ENCODE data around the gene AAGAB. TPM values are rescaled to one million over a fixed set of nuclear protein-coding genes. Genes with fewer than 3 reads are reported as not detected.

AAGAB gene
- total RNA-seq, 4 donors from 2014 or later, result 19.1 to 36.5 (median 27.6) TPM

DNA sequence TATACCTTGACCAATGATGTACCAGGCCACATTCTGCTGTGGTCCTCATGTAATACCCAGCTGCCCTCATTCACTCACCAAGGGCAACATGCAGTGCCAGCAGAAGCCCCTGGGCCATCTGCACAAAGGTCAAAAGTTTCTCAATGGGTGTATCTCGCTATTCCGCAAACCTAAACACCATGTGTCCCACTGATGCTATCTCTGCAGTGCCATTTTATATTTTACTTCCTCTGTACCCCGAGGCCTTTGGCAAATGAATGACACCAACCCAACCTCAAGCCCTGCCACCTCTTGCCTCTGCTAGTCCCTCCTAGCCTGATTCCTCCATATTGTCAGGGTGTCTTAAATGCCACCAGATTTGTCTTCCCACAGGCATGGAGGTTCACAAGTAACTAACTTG, 59.2 kb downstream of the AAGAB start:
- H3K9me3 ChIP-seq, result no peaks in the 10 kb centered on the region
- H3K27ac ChIP-seq, result peak overlapping the region in 3 of 4 donors; percentile 49 to 83 (median 73)
- ATAC-seq, result no peak
- H3K36me3 ChIP-seq, result peaks cover 0 to 23% of the 10 kb centered on the region in 2 donors
- TF ChIP-seq POLR2AphosphoS5 (IDR thresholded peaks at IDR 0.05), result no peak
- no peak for TF ChIP-seq EP300 (IDR thresholded peaks at IDR 0.05)
- no peak overlapping the region for H3K4me3 ChIP-seq
- no peaks in the 10 kb centered on the region for H3K27me3 ChIP-seq
- peaks cover 3 to 58% (median 21%) of the 10 kb centered on the region in 3 donors for H3K4me1 ChIP-seq
- 90 to 100% methylated on average over 3 of the region's 3 CpGs for WGBS, 2 donors (ENCODE audit: low coverage in 1 of 2)

DNA sequence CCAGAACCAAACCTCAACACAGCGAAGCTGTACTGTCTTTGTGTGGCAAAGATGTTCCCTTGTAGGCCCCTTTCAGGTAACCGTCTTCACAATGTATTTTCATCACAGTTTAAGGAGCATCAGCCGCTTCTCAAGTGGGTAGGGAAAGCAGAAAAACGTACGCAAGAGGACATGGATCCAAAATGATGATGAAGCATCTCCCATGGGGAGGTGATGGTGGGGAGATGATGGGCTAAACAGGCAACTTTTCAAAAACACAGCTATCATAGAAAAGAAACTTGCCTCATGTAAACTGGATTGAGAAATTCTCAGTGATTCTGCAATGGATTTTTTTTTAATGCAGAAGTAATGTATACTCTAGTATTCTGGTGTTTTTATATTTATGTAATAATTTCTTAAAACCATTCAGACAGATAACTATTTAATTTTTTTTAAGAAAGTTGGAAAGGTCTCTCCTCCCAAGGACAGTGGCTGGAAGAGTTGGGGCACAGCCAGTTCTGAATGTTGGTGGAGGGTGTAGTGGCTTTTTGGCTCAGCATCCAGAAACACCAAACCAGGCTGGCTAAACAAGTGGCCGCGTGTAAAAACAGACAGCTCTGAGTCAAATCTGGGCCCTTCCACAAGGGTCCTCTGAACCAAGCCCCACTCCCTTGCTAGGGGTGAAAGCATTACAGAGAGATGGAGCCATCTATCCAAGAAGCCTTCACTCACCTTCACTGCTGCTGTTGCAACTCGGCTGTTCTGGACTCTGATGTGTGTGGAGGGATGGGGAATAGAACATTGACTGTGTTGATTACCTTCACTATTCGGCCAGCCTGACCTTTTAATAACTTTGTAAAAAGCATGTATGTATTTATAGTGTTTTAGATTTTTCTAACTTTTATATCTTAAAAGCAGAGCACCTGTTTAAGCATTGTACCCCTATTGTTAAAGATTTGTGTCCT, 60.0 kb downstream of the AAGAB start:
- TF ChIP-seq EP300 (IDR thresholded peaks at IDR 0.05) (no peak), POLR2AphosphoS5 (IDR thresholded peaks at IDR 0.05) (no peak), POLR2A (IDR thresholded peaks at IDR 0.05) (no peak)
- TF ChIP-seq, protein P1, sequence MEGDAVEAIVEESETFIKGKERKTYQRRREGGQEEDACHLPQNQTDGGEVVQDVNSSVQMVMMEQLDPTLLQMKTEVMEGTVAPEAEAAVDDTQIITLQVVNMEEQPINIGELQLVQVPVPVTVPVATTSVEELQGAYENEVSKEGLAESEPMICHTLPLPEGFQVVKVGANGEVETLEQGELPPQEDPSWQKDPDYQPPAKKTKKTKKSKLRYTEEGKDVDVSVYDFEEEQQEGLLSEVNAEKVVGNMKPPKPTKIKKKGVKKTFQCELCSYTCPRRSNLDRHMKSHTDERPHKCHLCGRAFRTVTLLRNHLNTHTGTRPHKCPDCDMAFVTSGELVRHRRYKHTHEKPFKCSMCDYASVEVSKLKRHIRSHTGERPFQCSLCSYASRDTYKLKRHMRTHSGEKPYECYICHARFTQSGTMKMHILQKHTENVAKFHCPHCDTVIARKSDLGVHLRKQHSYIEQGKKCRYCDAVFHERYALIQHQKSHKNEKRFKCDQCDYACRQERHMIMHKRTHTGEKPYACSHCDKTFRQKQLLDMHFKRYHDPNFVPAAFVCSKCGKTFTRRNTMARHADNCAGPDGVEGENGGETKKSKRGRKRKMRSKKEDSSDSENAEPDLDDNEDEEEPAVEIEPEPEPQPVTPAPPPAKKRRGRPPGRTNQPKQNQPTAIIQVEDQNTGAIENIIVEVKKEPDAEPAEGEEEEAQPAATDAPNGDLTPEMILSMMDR (IDR thresholded peaks at IDR 0.05), result no peak
- Histone ChIP-seq H3K4me3 (no peak overlapping the region), H3K4me1 (peaks cover 3 to 58% (median 26%) of the 10 kb centered on the region in 3 donors), H3K27me3 (no peaks in the 10 kb centered on the region), H3K36me3 (peaks cover 0 to 31% of the 10 kb centered on the region in 2 donors), H3K27ac (peak overlapping the region in 3 of 4 donors; percentile 67 to 83 (median 73)), H3K9me3 (no peaks in the 10 kb centered on the region)
- peak; percentile 50 for ATAC-seq
- WGBS, 2 donors (ENCODE audit: low coverage in 1 of 2), result 60 to 76% methylated on average over 6 to 7 of the region's 9 CpGs

DNA sequence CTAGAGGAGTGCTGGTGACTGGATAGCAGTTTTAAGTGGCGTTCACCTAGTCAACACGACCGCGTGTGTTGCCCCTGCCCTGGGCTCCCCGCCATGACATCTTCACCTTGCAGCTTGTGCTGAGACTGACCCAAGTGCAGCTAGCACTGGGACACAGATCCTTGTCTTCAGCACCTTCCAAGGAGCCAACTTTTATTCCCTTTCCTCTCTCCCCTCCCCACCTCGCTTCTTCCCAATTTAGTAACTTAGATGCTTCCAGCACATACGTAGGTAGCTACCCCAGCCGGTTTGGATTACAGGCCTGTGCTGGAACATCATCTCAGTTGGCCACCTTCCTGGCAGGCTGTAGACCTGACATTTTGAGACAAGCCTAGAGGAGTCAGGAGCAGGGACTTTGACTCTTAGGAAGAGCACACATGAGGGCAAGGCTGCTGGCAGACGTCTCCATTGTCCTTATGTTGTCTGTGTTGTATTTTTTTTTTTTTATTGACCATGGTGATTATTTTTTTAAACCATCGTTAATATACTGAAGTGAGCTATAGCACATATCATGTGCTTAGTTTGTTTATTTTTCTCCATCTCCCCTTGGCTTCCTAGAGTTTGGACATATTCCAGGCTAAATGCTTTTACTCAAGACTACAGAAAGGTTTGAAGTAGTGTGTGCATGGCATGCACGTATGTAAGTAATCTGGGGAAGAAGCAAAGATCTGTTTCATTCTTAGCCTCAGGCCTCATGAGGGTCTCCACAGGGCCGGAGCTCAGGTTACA, 61.1 kb downstream of the AAGAB start:
- whole genome bisulfite sequencing, 2 donors (ENCODE audit: low coverage in 1 of 2), result 42 to 45% methylated on average over 8 to 12 of the region's 12 CpGs
- peak; percentile 18 for ATAC-seq
- Histone ChIP-seq H3K27me3 (no peaks in the 10 kb centered on the region), H3K4me1 (peaks cover 3 to 67% (median 35%) of the 10 kb centered on the region in 3 donors), H3K4me3 (no peak overlapping the region), H3K9me3 (no peaks in the 10 kb centered on the region), H3K36me3 (peaks cover 0 to 42% of the 10 kb centered on the region in 2 donors), H3K27ac (peak overlapping the region in 3 of 4 donors; percentile 67 to 83 (median 73))
- TF ChIP-seq POLR2A (IDR thresholded peaks at IDR 0.05) (no peak), POLR2AphosphoS5 (IDR thresholded peaks at IDR 0.05) (peak; percentile 32), EP300 (IDR thresholded peaks at IDR 0.05) (no peak)

DNA sequence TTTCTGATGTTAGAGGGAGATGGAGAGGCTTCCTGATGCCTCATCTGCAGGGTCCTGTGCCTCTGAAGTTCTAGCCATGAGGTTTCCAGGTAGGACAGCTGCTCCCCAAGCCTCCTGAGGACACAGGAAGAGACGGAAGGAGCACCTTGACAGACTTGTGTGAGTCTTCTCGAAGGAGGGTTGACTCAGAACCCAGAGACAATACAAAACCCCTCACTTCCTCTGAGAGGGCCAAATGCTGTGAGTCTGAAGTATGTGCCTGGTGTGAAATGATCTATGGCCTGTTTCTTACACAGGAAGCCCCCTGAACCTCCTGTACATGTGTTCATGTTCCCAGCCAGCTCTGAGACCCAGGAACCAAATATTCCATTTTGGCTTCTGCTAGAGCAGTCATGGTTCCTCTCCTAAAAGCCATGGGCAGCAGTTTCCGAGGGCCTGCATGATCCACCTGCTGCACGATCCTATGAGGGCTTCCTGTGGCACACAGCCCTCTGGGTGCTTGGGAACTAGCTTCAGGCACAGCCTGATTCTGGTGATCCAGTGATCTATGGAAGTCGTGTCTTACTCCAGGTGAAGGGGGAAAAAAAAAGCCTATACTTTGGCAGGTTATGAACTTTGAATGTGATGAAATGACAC, 62.2 kb downstream of the AAGAB start:
- Histone ChIP-seq H3K36me3 (peaks cover 0 to 49% of the 10 kb centered on the region in 2 donors), H3K9me3 (no peaks in the 10 kb centered on the region), H3K4me1 (peaks cover 3 to 73% (median 44%) of the 10 kb centered on the region in 3 donors), H3K27me3 (no peaks in the 10 kb centered on the region), H3K4me3 (no peak overlapping the region), H3K27ac (peak overlapping the region in 3 of 4 donors; percentile 67 to 83 (median 73))
- WGBS, 2 donors (ENCODE audit: low coverage in 1 of 2), result 86% methylated on average over 1 of the region's 5 CpGs; no CpG with 5 or more reads in 1 of the 2 donors
- no peak for TF ChIP-seq POLR2A (IDR thresholded peaks at IDR 0.05)
- no peak for TF ChIP-seq POLR2AphosphoS5 (IDR thresholded peaks at IDR 0.05)
- TF ChIP-seq, protein P1 (IDR thresholded peaks at IDR 0.05), result no peak
- TF ChIP-seq EP300 (IDR thresholded peaks at IDR 0.05), result no peak
- no peak for ATAC-seq

DNA sequence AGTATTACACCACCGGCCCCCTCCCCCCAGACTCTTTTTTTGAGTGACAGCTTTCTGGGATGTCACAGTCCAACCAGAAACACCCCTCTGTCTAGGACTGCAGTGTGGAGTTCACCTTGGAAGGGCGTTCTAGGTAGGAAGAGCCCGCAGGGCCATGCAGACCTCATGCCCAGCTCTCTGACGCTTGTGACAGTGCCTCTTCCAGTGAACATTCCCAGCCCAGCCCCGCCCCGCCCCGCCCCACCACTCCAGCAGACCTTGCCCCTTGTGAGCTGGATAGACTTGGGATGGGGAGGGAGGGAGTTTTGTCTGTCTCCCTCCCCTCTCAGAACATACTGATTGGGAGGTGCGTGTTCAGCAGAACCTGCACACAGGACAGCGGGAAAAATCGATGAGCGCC, 63.6 kb downstream of the AAGAB start:
- no peaks in the 10 kb centered on the region for H3K27me3 ChIP-seq
- H3K36me3 ChIP-seq, result peaks cover 0 to 55% of the 10 kb centered on the region in 2 donors
- no peak for ATAC-seq

More for the DNA sequence above, 63.6 kb downstream of the AAGAB start:
- Histone ChIP-seq H3K9me3 (no peaks in the 10 kb centered on the region), H3K27ac (peak overlapping the region in 3 of 4 donors; percentile 79 to 88 (median 83)), H3K4me3 (no peak overlapping the region), H3K4me1 (peaks cover 11 to 85% (median 57%) of the 10 kb centered on the region in 3 donors)
- 94 to 96% methylated on average over 5 to 7 of the region's 11 CpGs for WGBS, 2 donors (ENCODE audit: low coverage in 1 of 2)
- TF ChIP-seq, protein P1 (IDR thresholded peaks at IDR 0.05), result no peak
- no peak for TF ChIP-seq POLR2A (IDR thresholded peaks at IDR 0.05)
- no peak for TF ChIP-seq POLR2AphosphoS5 (IDR thresholded peaks at IDR 0.05)
- no peak for TF ChIP-seq EP300 (IDR thresholded peaks at IDR 0.05)

Measured in gastroesophageal sphincter (tissue), 4 donors.